T-helper 17 cell (primary cell): ENCODE data around the gene HMX3. TPM values are rescaled to one million over a fixed set of nuclear protein-coding genes. Genes with fewer than 3 reads are reported as not detected.

Source experiments
- ATAC-seq: fragments of 150-1000 bp; cut with Tn5 transposase; 2 replicates; pipeline ENCODE4 v1.10.0; 2021; ENCODE audit warnings: mild to moderate bottlenecking, moderate library complexity
- DNase-seq, 3 donors: peaks; one replicate each; pipeline versions ENCODE4 v3.0.0 to v3.0.0-alpha.2; 2020 to 2021
- H3K9me3 ChIP-seq: one replicate; pipeline ENCODE4 v1.7.0; 2013; ENCODE audit warnings: low read length, mild to moderate bottlenecking; ENCODE audit not compliant: control insufficient read depth, poor library complexity, severe bottlenecking
- H3K27ac Mint-ChIP-seq: one replicate; pipeline ENCODE4 v1.8.0; 2022; ENCODE audit warnings: mild to moderate bottlenecking, moderate library complexity, mixed read lengths
- H3K27me3 Mint-ChIP-seq: one replicate; pipeline ENCODE4 v1.8.0; 2022; ENCODE audit warnings: mixed read lengths
- H3K36me3 Mint-ChIP-seq: one replicate; pipeline ENCODE4 v1.8.0; 2022; ENCODE audit warnings: low read depth, mixed read lengths
- H3K4me1 Mint-ChIP-seq: one replicate; pipeline ENCODE4 v1.8.0; 2022; ENCODE audit warnings: mild to moderate bottlenecking, mixed read lengths
- H3K4me3 Mint-ChIP-seq: one replicate; pipeline ENCODE4 v1.8.0; 2022; ENCODE audit warnings: mild to moderate bottlenecking, moderate library complexity, mixed read lengths
- total RNA-seq, 4 donors: library from RNA in 2 of 4; stranded (reverse) in 2 of 4; gene quantifications; one replicate each; pipeline ENCODE4 v1.2.3 and lab custom pipeline; 2022 to 2026

Gene HMX3
- total RNA-seq, 2 donors from 2014 or later, result 0.39 TPM; not detected in 1

- peaks cover 76% of the 10 kb centered on the region for H3K27me3 Mint-ChIP-seq
- H3K4me3 Mint-ChIP-seq, result peak overlapping the region; percentile 43
- H3K9me3 ChIP-seq, result no peaks in the 10 kb centered on the region
- DNase-seq (no peak), ATAC-seq (peak; percentile 16)
- peak overlapping the region; percentile 59 for H3K27ac Mint-ChIP-seq
- H3K4me1 Mint-ChIP-seq, result peaks cover 32% of the 10 kb centered on the region
- H3K36me3 Mint-ChIP-seq, result peaks cover 5% of the 10 kb centered on the region
Measured at GRCh38 chr10:123139521-123140163, 3.9 kb downstream of the HMX3 start.

GRCh38 chr10:123140164-123140982 is 4.6 kb downstream of the HMX3 start:
- Mint-ChIP-seq H3K27me3 (peaks cover 82% of the 10 kb centered on the region), H3K27ac (peak overlapping the region; percentile 59), H3K4me3 (peak overlapping the region; percentile 52), H3K36me3 (peaks cover 7% of the 10 kb centered on the region), H3K4me1 (peaks cover 39% of the 10 kb centered on the region)
- DNase-seq, result no peak
- no peaks in the 10 kb centered on the region for H3K9me3 ChIP-seq
- ATAC-seq, result peak; percentile 35

GRCh38 chr10:123140983-123141390 is 5.2 kb downstream of the HMX3 start:
- Mint-ChIP-seq H3K27ac (no peak overlapping the region), H3K36me3 (peaks cover 7% of the 10 kb centered on the region), H3K4me1 (peaks cover 45% of the 10 kb centered on the region), H3K4me3 (peak overlapping the region; percentile 47), H3K27me3 (peaks cover 88% of the 10 kb centered on the region)
- ATAC-seq (no peak), DNase-seq (no peak)
- H3K9me3 ChIP-seq, result no peaks in the 10 kb centered on the region

GRCh38 chr10:123141791-123142700 is 6.3 kb downstream of the HMX3 start:
- Mint-ChIP-seq H3K27me3 (peaks cover 88% of the 10 kb centered on the region), H3K27ac (no peak overlapping the region), H3K4me1 (peaks cover 44% of the 10 kb centered on the region), H3K4me3 (peak overlapping the region; percentile 77), H3K36me3 (peaks cover 5% of the 10 kb centered on the region)
- no peaks in the 10 kb centered on the region for H3K9me3 ChIP-seq
- DNase-seq (no peak), ATAC-seq (no peak)

GRCh38 chr10:123142701-123143161 is 7.0 kb downstream of the HMX3 start:
- Mint-ChIP-seq H3K4me1 (peaks cover 47% of the 10 kb centered on the region), H3K4me3 (peak overlapping the region; percentile 77), H3K27me3 (peaks cover 91% of the 10 kb centered on the region), H3K36me3 (peaks cover 5% of the 10 kb centered on the region), H3K27ac (peak overlapping the region; percentile 57)
- DNase-seq (no peak), ATAC-seq (no peak)
- H3K9me3 ChIP-seq, result no peaks in the 10 kb centered on the region

GRCh38 chr10:123143162-123143824 is 7.5 kb downstream of the HMX3 start:
- peak overlapping the region; percentile 57 for H3K27ac Mint-ChIP-seq
- peaks cover 86% of the 10 kb centered on the region for H3K27me3 Mint-ChIP-seq

DNA sequence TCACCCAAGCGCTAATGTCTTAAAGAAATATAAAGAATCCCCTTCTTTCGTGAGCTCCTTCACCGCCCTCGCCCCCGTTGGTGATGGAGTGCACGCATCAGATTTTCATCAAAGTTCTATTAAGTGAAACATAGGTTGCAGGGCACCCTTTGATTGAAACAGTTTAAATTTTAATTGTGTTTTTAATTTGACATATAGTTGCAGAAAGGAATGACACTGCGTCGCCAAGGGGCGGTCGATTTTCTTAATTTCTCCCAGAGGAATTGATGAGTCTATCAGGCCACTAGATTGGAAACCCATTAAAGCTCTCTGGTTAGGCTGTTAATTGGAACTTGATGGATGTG is 8.0 kb downstream of the HMX3 start:
- peak overlapping the region; percentile 64 for H3K4me3 Mint-ChIP-seq
- ATAC-seq, result no peak
- DNase-seq, result no peak
- H3K27me3 Mint-ChIP-seq, result peaks cover 83% of the 10 kb centered on the region
- H3K27ac Mint-ChIP-seq, result peak overlapping the region; percentile 57
- H3K9me3 ChIP-seq, result no peaks in the 10 kb centered on the region
- peaks cover 47% of the 10 kb centered on the region for H3K4me1 Mint-ChIP-seq
- peaks cover 6% of the 10 kb centered on the region for H3K36me3 Mint-ChIP-seq

More at GRCh38 chr10:123143162-123143824, 7.5 kb downstream of the HMX3 start:
- no peak for ATAC-seq
- Mint-ChIP-seq H3K4me1 (peaks cover 47% of the 10 kb centered on the region), H3K4me3 (peak overlapping the region; percentile 77), H3K36me3 (peaks cover 5% of the 10 kb centered on the region)
- no peaks in the 10 kb centered on the region for H3K9me3 ChIP-seq
- DNase-seq, result no peak

- no peaks in the 10 kb centered on the region for H3K9me3 ChIP-seq
- H3K4me1 Mint-ChIP-seq, result peaks cover 45% of the 10 kb centered on the region
- ATAC-seq (no peak), DNase-seq (no peak)
- H3K27ac Mint-ChIP-seq, result peak overlapping the region; percentile 73
- peaks cover 81% of the 10 kb centered on the region for H3K27me3 Mint-ChIP-seq
- H3K36me3 Mint-ChIP-seq, result peaks cover 10% of the 10 kb centered on the region
- peak overlapping the region; percentile 64 for H3K4me3 Mint-ChIP-seq
Measured at GRCh38 chr10:123144697-123145541, 9.1 kb downstream of the HMX3 start.

- peak overlapping the region; percentile 64 for H3K4me3 Mint-ChIP-seq
- peak overlapping the region; percentile 73 for H3K27ac Mint-ChIP-seq
- peaks cover 10% of the 10 kb centered on the region for H3K36me3 Mint-ChIP-seq
- H3K27me3 Mint-ChIP-seq, result peaks cover 79% of the 10 kb centered on the region
- peaks cover 39% of the 10 kb centered on the region for H3K4me1 Mint-ChIP-seq
- no peaks in the 10 kb centered on the region for H3K9me3 ChIP-seq
- DNase-seq, result no peak
- no peak for ATAC-seq
Measured at GRCh38 chr10:123145542-123146012, 9.8 kb downstream of the HMX3 start.

GRCh38 chr10:123146013-123146893 is 10.5 kb downstream of the HMX3 start:
- DNase-seq (no peak), ATAC-seq (no peak)
- H3K36me3 Mint-ChIP-seq, result peaks cover 10% of the 10 kb centered on the region
- peaks cover 72% of the 10 kb centered on the region for H3K27me3 Mint-ChIP-seq
- peak overlapping the region; percentile 73 for H3K27ac Mint-ChIP-seq
- H3K9me3 ChIP-seq, result no peaks in the 10 kb centered on the region
- no peak overlapping the region for H3K4me3 Mint-ChIP-seq
- H3K4me1 Mint-ChIP-seq, result peaks cover 40% of the 10 kb centered on the region
